ENCODE measurements around the gene TROAP.

DNA sequence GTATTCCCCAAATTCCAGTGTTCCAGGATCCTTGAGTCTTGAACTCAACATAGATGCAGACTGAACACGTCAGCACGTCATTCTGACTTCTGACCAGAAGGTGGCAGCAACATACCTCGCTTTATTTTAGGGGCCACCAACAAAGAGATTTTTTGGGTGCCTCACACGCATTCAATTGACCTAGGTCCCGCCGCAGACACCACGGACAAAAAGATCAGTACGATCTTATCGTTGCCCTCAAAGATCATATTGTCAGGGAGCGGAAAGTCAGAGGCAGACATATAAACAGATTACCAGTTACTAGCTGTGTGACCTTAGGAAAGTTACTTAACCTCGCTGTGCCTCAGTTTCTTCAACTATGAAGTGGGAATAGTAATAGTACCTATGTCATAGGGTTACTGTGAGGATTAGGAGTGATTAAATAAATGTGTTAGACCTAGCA is 34.6 kb upstream of the TROAP start:
- TF ChIP-seq, protein P1, sequence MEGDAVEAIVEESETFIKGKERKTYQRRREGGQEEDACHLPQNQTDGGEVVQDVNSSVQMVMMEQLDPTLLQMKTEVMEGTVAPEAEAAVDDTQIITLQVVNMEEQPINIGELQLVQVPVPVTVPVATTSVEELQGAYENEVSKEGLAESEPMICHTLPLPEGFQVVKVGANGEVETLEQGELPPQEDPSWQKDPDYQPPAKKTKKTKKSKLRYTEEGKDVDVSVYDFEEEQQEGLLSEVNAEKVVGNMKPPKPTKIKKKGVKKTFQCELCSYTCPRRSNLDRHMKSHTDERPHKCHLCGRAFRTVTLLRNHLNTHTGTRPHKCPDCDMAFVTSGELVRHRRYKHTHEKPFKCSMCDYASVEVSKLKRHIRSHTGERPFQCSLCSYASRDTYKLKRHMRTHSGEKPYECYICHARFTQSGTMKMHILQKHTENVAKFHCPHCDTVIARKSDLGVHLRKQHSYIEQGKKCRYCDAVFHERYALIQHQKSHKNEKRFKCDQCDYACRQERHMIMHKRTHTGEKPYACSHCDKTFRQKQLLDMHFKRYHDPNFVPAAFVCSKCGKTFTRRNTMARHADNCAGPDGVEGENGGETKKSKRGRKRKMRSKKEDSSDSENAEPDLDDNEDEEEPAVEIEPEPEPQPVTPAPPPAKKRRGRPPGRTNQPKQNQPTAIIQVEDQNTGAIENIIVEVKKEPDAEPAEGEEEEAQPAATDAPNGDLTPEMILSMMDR (conservative IDR thresholded peaks at IDR 0.05) = peak; percentile 92
- TF ChIP-seq ZFX (IDR thresholded peaks at IDR 0.05) = no peak

Measured in C4-2B (cell line).